ENCODE results near the gene GALNS.

The GALNS gene

GRCh38 chr16:88764913-88765349 is 91.8 kb downstream of the GALNS start:
- no peak for TF ChIP-seq CTCF (IDR thresholded peaks at IDR 0.05; ENCODE audit: poor library complexity, severe bottlenecking)
- DNase-seq (ENCODE audit: low spot score) = no peak
- H3K36me3 ChIP-seq (ENCODE audit: low read depth) = peaks cover 12% of the 10 kb centered on the region
- no peaks in the 10 kb centered on the region for H3K9me3 ChIP-seq (ENCODE audit: severe bottlenecking)
- H3K27ac ChIP-seq (ENCODE audit: poor library complexity, severe bottlenecking) = peak overlapping the region; percentile 21
- no peak overlapping the region for H3K4me3 ChIP-seq (ENCODE audit: severe bottlenecking)
- peaks cover 16% of the 10 kb centered on the region for H3K4me1 ChIP-seq (ENCODE audit: insufficient read depth, poor library complexity, severe bottlenecking)
- H3K27me3 ChIP-seq (ENCODE audit: insufficient read depth, poor library complexity, severe bottlenecking) = no peaks in the 10 kb centered on the region
- ATAC-seq (ENCODE audit: low read depth) = peak; percentile 83

DNA sequence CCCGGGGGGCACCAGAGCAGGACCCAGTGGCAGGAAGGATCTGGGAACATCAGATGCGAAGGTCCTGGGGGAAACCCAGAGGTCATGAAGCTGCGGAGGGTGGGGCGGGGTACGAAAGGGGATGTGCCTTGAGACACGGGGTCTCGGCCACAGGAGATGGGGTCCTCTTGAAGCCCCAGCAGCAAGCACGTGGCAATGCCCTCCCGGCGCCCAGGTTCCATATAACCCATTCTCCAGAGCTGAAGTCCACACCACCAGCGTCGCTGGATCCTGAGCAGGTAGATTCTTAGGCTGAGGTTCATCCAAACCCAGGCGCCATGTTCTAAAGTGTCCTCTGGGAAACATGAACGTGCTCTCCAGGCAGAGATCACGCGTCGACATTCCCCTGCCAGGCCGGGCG is 92.7 kb downstream of the GALNS start:
- peak overlapping the region; percentile 21 for H3K27ac ChIP-seq (ENCODE audit: poor library complexity, severe bottlenecking)
- TF ChIP-seq CTCF (IDR thresholded peaks at IDR 0.05; ENCODE audit: poor library complexity, severe bottlenecking) = no peak
- ATAC-seq (ENCODE audit: low read depth) = no peak
- H3K4me3 ChIP-seq (ENCODE audit: severe bottlenecking) = no peak overlapping the region
- peaks cover 13% of the 10 kb centered on the region for H3K4me1 ChIP-seq (ENCODE audit: insufficient read depth, poor library complexity, severe bottlenecking)
- no peaks in the 10 kb centered on the region for H3K9me3 ChIP-seq (ENCODE audit: severe bottlenecking)
- no peaks in the 10 kb centered on the region for H3K27me3 ChIP-seq (ENCODE audit: insufficient read depth, poor library complexity, severe bottlenecking)
- DNase-seq (ENCODE audit: low spot score) = no peak
- peaks cover 13% of the 10 kb centered on the region for H3K36me3 ChIP-seq (ENCODE audit: low read depth)
